ENCODE data around the gene B9D1. TPM values are rescaled to one million over a fixed set of nuclear protein-coding genes. Genes with fewer than 3 reads are reported as not detected.

B9D1 gene
- total and polyA plus RNA-seq, 2 of the 13 experiments (the other 11 are each of a cell fraction or from before 2014, with no cell fraction given): 27.7 to 31.1 TPM

GRCh38 chr17:19377602-19378415, 15.3 kb upstream of the B9D1 start (continued):
- TF ChIP-seq, protein P1, sequence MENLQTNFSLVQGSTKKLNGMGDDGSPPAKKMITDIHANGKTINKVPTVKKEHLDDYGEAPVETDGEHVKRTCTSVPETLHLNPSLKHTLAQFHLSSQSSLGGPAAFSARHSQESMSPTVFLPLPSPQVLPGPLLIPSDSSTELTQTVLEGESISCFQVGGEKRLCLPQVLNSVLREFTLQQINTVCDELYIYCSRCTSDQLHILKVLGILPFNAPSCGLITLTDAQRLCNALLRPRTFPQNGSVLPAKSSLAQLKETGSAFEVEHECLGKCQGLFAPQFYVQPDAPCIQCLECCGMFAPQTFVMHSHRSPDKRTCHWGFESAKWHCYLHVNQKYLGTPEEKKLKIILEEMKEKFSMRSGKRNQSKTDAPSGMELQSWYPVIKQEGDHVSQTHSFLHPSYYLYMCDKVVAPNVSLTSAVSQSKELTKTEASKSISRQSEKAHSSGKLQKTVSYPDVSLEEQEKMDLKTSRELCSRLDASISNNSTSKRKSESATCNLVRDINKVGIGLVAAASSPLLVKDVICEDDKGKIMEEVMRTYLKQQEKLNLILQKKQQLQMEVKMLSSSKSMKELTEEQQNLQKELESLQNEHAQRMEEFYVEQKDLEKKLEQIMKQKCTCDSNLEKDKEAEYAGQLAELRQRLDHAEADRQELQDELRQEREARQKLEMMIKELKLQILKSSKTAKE (CRISPR knock-in tag; IDR thresholded peaks at IDR 0.05; ENCODE audit: borderline replicate concordance): no peak
- TF ChIP-seq GABPB1 (CRISPR knock-in tag; IDR thresholded peaks at IDR 0.05) (peak; percentile 98), ZNF570 (CRISPR knock-in tag; IDR thresholded peaks at IDR 0.05; ENCODE audit: borderline replicate concordance) (no peak), ZFP37 (CRISPR knock-in tag; IDR thresholded peaks at IDR 0.05; ENCODE audit: borderline replicate concordance) (no peak), TCF7 (IDR thresholded peaks at IDR 0.05; ENCODE audit: low read depth) (no peak), SNAI1 (CRISPR knock-in tag; IDR thresholded peaks at IDR 0.05; ENCODE audit: borderline replicate concordance) (no peak), ZNF34 (CRISPR knock-in tag; IDR thresholded peaks at IDR 0.05; ENCODE audit: borderline replicate concordance) (0 out of 2 replicates have a peak, but pooled peaks have one; percentile 61), NR0B2 (CRISPR knock-in tag; IDR thresholded peaks at IDR 0.05) (no peak), NBN (conservative IDR thresholded peaks at IDR 0.05) (no peak), KLF6 (CRISPR knock-in tag; IDR thresholded peaks at IDR 0.05) (no peak), KDM2A (CRISPR knock-in tag; IDR thresholded peaks at IDR 0.05; ENCODE audit: borderline replicate concordance, low read depth) (peak; percentile 67), HOXA7 (CRISPR knock-in tag; IDR thresholded peaks at IDR 0.05) (no peak), NFE2L2 (IDR thresholded peaks at IDR 0.05; ENCODE audit: low read length) (no peak), ZNF557 (CRISPR knock-in tag; IDR thresholded peaks at IDR 0.05) (0 out of 2 replicates have a peak, but pooled peaks have one; percentile 37), PRPF4 (IDR thresholded peaks at IDR 0.05; ENCODE audit: low read depth, low read length, poor library complexity, severe bottlenecking) (no peak), HOXA5 (CRISPR knock-in tag; IDR thresholded peaks at IDR 0.05) (0 out of 2 replicates have a peak, but pooled peaks have one; percentile 17)
- TF ChIP-seq, protein P2, sequence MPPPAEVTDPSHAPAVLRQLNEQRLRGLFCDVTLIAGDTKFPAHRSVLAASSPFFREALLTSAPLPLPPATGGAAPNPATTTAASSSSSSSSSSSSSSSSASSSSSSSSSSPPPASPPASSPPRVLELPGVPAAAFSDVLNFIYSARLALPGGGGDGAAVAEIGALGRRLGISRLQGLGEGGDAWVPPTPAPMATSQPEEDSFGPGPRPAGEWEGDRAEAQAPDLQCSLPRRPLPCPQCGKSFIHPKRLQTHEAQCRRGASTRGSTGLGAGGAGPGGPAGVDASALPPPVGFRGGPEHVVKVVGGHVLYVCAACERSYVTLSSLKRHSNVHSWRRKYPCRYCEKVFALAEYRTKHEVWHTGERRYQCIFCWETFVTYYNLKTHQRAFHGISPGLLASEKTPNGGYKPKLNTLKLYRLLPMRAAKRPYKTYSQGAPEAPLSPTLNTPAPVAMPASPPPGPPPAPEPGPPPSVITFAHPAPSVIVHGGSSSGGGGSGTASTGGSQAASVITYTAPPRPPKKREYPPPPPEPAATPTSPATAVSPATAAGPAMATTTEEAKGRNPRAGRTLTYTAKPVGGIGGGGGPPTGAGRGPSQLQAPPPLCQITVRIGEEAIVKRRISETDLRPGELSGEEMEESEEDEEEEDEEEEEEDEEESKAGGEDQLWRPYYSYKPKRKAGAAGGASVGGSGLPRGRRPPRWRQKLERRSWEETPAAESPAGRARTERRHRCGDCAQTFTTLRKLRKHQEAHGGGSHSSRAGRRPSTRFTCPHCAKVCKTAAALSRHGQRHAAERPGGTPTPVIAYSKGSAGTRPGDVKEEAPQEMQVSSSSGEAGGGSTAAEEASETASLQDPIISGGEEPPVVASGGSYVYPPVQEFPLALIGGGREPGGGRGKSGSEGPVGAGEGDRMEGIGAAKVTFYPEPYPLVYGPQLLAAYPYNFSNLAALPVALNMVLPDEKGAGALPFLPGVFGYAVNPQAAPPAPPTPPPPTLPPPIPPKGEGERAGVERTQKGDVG (CRISPR knock-in tag; IDR thresholded peaks at IDR 0.05; ENCODE audit: borderline replicate concordance): peak; percentile 30; the same call in 1 of the 2 replicates
- TF ChIP-seq, protein P3, sequence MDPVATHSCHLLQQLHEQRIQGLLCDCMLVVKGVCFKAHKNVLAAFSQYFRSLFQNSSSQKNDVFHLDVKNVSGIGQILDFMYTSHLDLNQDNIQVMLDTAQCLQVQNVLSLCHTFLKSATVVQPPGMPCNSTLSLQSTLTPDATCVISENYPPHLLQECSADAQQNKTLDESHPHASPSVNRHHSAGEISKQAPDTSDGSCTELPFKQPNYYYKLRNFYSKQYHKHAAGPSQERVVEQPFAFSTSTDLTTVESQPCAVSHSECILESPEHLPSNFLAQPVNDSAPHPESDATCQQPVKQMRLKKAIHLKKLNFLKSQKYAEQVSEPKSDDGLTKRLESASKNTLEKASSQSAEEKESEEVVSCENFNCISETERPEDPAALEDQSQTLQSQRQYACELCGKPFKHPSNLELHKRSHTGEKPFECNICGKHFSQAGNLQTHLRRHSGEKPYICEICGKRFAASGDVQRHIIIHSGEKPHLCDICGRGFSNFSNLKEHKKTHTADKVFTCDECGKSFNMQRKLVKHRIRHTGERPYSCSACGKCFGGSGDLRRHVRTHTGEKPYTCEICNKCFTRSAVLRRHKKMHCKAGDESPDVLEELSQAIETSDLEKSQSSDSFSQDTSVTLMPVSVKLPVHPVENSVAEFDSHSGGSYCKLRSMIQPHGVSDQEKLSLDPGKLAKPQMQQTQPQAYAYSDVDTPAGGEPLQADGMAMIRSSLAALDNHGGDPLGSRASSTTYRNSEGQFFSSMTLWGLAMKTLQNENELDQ (CRISPR knock-in tag; IDR thresholded peaks at IDR 0.05; ENCODE audit: borderline replicate concordance): no peak
- TF ChIP-seq, protein P4, sequence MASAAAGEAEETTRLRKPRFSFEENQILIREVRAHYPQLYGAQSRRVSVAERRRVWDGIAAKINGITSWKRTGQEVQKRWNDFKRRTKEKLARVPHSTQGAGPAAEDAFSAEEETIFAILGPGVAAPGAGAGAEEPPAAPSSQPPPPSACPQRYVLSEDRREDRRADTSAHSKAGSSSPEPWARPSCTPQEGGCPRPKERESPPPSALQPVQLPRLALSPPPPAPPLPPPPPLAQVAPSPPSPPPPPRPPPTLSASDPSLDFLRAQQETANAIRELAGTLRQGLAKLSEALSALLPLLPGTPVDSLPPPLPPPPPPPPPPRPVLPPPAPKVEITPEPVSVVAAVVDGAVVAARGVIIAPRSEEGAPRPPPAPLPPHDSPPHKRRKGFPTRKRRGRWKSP (CRISPR knock-in tag; IDR thresholded peaks at IDR 0.05): peak; percentile 77; the same call in 1 of the 2 replicates
